ENCODE measurements around the gene CCDC88C.

DNA sequence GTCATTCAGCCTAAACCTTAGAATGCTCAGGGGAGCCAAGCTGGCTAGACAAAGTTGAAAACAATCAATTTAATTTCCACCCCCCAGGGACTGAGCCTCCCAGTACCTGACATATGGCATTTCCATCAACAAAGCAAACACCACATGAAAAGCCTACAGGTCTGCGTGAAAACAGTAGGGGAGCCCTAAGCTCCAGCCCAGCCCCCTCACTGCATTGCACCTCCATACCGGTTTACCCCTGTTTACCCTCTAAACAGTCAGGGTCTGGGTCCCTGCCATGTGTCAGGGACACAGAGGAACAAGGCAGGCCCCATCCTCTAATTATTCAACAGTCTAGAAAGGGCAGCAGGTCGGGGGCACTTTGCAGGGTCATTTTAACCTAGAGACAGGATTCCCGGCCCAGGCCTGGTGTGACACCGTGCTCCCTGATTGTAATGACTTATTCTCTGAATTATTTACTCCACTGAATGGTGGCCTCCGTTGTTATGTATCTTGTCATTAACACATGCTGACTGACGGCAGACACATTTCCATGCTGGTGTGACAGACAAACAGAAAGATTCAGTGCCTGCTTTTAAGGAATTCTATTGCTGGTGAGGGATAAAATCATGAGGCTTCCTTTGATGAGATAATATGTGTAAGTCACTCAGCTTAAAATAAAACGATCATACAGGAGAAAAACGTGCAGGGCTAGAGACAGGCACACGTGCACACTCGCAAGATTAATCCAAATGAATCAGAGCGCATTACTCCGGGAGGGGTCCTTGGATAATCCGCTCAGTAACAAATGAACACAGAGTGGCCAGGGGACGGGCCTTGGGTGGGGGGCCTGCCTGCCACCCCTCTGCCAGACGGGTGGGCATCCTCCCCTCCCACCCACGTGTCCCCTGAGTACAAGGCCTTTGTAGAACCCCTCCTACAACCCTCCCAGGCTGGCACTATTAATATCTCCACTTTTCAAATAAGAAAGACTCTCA, 23.2 kb downstream of the CCDC88C start:
- TF ChIP-seq, protein P1, sequence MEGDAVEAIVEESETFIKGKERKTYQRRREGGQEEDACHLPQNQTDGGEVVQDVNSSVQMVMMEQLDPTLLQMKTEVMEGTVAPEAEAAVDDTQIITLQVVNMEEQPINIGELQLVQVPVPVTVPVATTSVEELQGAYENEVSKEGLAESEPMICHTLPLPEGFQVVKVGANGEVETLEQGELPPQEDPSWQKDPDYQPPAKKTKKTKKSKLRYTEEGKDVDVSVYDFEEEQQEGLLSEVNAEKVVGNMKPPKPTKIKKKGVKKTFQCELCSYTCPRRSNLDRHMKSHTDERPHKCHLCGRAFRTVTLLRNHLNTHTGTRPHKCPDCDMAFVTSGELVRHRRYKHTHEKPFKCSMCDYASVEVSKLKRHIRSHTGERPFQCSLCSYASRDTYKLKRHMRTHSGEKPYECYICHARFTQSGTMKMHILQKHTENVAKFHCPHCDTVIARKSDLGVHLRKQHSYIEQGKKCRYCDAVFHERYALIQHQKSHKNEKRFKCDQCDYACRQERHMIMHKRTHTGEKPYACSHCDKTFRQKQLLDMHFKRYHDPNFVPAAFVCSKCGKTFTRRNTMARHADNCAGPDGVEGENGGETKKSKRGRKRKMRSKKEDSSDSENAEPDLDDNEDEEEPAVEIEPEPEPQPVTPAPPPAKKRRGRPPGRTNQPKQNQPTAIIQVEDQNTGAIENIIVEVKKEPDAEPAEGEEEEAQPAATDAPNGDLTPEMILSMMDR (IDR thresholded peaks at IDR 0.05; ENCODE audit: borderline replicate concordance, extremely low read depth, low read length, poor library complexity, severe bottlenecking): no peak
- no peak for TF ChIP-seq EZH2 (IDR thresholded peaks at IDR 0.05; ENCODE audit: borderline replicate concordance, low read depth, low read length, severe bottlenecking)

All from DND-41 (cell line).